ENCODE data around the gene ATXN7L1. TPM values are rescaled to one million over a fixed set of nuclear protein-coding genes. Genes with fewer than 3 reads are reported as not detected.

ATXN7L1 gene
- total RNA-seq, 1 donor from 2014 or later, result 5.1 TPM

- DNase-seq (ENCODE audit: low read depth), result no peak
Measured at GRCh38 chr7:105680505-105681187, 195.8 kb downstream of the ATXN7L1 start.

GRCh38 chr7:105678811-105679495 is 197.4 kb downstream of the ATXN7L1 start:
- DNase-seq (ENCODE audit: low read depth), result no peak

- no peak for DNase-seq (ENCODE audit: low read depth)
Measured at GRCh38 chr7:105677817-105678573, 198.4 kb downstream of the ATXN7L1 start.

- DNase-seq (ENCODE audit: low read depth), result no peak
Measured at GRCh38 chr7:105677410-105677730, 199.0 kb downstream of the ATXN7L1 start.

- no peak for DNase-seq (ENCODE audit: low read depth)
Measured at GRCh38 chr7:105675934-105676371, 200.4 kb downstream of the ATXN7L1 start.

DNA sequence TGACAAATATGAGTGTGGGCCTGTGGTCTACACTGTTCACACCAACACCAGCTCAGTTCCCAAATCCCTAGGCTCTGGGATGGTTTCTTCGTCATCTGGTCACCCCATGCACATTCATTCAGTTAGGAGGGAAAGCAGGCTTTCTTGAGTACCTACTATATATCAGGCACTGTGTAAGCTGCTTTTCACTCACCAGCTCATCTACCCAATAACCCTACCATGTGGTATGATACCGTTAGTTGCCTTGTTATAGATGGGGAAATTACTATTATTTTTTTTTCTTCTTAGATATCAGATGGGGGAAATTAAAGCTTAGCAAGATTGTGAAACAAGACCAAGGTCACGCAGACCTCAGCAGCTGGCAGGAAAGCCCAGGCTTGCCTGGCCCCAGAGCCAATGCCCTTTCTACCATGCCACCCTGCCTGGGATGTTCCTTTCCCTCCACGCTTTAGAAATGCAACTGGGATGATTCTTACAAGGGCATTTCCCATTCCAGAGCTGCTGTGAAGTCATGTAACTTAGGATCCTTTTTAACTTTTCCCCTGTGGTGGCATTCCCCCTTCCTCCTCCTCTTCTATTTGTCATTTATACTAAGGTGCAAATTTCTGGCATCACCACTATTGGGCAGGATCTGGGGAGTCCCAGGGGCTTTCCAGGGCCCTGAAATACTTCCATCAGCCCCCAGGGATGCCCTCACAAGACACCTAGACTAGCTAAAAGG is 202.0 kb downstream of the ATXN7L1 start:
- DNase-seq (ENCODE audit: low read depth), result no peak

GRCh38 chr7:105673367-105674084 is 202.9 kb downstream of the ATXN7L1 start:
- peak; percentile 19 for DNase-seq (ENCODE audit: low read depth)

DNA sequence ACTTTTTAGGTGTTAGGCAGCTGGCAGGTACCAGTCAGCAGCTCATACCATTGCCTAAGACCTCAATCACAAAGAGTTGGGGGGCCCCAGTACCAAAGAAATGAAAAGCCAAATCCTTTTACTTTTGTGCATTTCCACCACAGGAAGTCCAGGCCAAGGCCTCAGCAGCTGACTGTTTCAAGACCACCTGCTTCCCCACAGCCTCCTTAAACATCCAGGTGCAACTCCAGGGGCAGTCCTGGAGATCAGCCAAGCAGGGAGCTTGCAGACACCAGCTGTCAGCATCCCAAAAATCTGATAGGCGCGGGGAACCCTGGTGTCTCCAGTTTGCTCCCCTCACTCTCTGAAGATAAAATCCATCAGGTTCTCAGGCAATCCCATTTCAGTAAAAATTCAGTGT is 203.6 kb downstream of the ATXN7L1 start:
- DNase-seq (ENCODE audit: low read depth), result no peak

GRCh38 chr7:105666324-105666723 is 210.1 kb downstream of the ATXN7L1 start:
- DNase-seq (ENCODE audit: low read depth), result no peak

- no peak for DNase-seq (ENCODE audit: low read depth)
Measured at GRCh38 chr7:105665684-105666083, 210.7 kb downstream of the ATXN7L1 start.

- peak; percentile 68 for DNase-seq (ENCODE audit: low read depth)
Measured at GRCh38 chr7:105664816-105665525, 211.4 kb downstream of the ATXN7L1 start.

GRCh38 chr7:105662998-105663397 is 213.4 kb downstream of the ATXN7L1 start:
- DNase-seq (ENCODE audit: low read depth), result no peak

DNA sequence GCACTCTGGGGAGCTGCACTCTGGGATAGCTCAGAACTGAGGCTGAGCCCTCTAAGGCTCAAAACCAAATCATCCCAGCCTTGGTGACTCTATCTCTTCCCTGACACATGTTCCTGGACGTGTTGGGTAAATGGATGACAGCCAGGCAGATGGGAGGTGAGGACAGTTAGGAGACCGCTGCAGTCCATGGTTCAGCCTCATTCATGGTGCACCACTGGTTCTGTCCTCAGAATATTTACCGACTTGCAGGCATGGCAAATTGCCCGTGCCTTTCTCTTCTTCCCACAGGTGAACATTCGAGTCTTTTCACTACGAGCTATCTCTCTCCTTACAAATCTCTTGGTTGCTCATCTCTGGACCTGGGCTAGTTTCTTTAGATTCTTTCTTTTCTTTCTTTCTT is 214.8 kb downstream of the ATXN7L1 start:
- DNase-seq (ENCODE audit: low read depth), result no peak

- DNase-seq (ENCODE audit: low read depth), result no peak
Measured at GRCh38 chr7:105656922-105657521, 219.4 kb downstream of the ATXN7L1 start.

GRCh38 chr7:105655500-105656380 is 220.7 kb downstream of the ATXN7L1 start:
- DNase-seq (ENCODE audit: low read depth), result peak; percentile 63

DNA sequence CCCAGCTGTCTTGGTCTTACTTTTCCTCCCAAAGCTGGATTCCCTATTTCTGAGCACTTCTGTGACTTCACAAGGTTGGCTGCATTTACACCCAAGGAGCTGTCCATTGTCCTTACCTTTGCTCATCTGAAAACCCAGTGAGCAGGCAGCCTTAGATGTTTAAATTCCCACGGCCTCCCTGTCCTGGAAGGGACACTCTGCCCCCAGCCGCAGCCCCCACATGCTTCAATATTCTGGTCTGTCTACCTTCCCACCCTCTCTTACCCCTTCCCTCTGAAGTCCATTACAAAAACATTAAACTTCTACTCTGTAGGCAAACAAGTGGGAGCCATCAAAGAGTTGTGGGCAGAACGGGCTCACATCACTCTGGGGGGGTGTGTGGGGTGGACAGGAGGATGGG is 221.3 kb downstream of the ATXN7L1 start:
- peak; percentile 71 for DNase-seq (ENCODE audit: low read depth)

GRCh38 chr7:105654095-105654686 is 222.2 kb downstream of the ATXN7L1 start:
- DNase-seq (ENCODE audit: low read depth), result no peak

GRCh38 chr7:105653441-105654005 is 222.9 kb downstream of the ATXN7L1 start:
- no peak for DNase-seq (ENCODE audit: low read depth)
